DMS79 (cell line): ENCODE data around the gene MYOCOS.

Experiments
- DNase-seq: peaks from one replicate; lab custom pipeline; 2025; lab: John Stamatoyannopoulos, UW

Gene MYOCOS

DNA sequence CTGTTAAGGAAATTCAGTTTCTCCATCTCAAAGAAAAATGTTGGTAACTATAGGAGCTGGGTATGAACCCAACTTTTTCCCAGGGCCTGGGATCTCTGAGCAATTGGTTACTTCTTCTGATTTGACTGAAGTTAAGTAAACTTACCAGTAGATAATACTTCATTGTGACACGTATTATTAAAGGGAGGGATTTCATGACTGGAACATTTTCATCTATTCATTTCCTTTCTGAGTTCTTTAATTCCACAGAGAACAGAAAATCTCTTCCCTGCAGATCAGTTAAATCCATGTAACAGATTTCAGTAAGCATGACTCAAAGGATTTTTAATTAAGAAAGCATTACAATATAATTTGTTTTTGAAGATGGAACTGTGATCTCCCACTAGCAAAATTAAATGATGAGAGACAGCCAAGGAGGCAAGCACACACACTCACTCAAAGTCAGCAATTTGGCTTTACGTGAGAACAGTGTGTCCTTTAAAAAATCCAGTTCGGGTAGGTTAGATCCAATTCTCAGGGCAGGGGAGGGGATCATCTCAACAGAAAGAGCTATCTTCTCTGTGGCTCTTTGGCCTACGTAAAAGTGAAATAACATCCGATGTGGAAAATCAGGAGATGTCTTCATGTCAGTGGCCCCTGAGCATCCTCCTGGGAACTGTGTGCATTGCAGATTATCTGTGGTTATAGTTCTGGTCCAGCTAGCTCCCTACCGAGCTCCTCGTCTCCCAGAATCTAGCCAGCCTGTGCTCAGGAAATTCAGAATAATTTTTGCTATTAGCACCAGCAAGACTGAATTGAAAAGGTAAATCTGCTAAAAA, 41.2 kb downstream of the MYOCOS start:
- no peak for DNase-seq

DNA sequence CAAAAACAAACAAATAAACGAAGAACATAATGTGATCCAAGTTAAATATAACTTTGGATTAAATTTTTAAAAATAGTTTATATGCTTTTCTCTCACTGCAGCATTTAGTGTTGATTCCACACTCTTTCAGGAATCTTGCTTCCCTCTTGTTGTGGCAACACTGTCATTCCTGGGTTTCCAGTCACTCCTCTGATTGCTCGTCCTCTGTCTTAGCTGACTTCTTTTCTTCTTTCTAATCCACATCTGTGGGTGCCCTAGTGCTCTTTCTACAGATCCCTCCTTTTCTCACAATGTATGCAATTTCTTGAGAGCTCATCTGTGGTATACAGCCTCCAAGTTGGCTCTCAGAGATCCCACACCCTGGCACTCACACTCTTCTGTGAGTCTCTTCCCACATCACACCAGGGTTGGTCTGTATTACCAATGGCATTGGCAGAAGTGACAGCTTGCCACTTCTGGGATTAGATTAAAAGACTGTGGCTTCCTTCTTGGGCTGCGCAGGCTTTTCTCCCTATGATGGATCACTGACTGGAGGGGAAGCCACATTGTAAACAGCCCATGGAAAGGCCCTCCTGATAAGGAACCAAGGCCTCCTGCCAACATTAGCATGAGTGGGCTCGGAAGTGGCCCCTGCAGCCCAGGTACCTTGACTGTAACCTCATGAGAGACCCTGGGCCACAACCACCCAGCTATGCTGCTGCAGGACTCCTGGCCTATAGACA, 42.0 kb downstream of the MYOCOS start:
- DNase-seq: no peak

DNA sequence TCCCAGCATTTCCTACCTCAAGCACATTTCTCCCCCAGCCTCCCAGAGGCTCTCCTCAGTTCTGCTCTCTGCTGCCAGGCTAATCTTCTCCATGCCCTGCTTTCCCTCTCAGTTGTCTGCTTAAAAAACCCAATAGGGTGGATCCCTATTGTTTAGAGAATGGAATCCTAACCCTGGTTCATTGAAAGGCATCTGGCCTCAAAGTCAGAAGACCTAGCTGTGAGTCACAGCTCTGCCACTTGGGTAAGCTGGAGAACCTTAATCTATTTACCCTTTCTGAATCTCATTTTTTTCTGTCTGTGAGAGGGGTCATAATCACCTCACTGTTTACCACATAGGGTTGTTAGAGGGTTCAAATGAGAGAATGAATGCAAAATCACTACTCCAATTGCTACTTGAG, 42.9 kb downstream of the MYOCOS start:
- no peak for DNase-seq

DNA sequence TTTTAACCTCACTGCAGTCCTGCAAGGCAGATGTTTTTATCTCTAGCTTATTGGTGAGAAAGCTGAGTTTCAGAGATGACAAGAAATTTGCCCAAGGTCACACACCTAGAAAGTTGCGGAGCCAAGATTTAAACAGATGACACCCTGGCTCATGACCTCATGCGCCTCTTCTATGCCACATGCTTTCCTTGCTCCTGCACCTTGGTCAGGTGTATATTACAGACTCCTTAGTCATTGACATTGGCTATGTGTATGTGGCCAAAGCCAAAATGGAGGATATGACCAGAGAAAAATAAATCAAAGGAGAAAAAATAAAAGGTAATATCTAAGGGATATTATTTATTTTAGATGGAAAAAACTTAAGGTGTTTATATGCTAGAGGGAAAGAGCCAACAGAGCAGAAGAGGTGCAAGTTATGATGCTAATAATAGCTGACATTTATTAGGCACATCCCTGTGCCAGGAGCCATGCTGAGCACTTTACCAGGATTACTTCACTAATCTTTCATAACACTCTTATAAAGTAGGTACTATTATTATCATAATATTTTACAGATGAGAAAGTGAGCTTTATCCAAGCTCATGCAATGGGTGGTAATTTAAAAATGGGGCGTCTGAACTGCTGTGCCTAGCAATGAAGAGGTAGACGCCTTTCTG, 44.2 kb downstream of the MYOCOS start:
- no peak for DNase-seq

DNA sequence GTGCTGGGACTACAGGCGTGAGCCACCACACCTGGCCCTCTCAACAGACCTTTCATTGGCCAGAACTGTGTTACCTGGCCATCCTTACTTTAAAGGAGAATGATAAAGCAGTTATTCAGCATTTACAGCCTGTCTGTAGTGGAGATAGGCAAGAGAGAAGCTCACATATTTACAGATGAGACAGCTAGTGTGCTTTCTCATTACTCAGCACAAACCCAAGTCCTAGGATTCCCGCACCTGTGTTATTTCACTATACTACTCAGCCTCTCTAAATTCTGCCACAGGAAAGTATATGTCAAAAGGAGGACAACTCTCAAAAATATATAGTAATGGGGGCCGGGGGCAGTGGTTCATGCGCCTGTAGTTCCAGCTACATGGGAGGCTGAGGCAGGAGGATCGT, 46.3 kb downstream of the MYOCOS start:
- no peak for DNase-seq

DNA sequence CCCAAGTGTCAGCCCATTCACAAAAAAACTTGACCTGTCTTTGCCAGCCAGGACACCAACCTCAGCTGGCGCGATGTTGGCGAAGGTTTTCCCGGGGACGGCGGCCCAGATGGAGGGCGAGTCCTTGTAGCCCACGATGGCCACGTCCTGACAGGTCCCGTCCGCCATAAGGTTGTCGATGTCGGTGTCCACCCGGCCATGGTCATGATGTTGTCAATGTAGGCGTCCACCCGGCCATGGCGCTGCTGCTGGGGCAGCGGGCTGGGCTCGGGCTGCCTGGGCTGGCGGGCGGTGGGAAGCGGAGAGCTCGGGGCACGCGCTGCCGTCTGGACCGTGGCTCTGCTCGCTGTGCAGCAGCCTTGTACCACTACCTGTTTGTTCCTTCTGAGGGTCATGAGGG, 48.7 kb downstream of the MYOCOS start:
- DNase-seq: no peak

DNA sequence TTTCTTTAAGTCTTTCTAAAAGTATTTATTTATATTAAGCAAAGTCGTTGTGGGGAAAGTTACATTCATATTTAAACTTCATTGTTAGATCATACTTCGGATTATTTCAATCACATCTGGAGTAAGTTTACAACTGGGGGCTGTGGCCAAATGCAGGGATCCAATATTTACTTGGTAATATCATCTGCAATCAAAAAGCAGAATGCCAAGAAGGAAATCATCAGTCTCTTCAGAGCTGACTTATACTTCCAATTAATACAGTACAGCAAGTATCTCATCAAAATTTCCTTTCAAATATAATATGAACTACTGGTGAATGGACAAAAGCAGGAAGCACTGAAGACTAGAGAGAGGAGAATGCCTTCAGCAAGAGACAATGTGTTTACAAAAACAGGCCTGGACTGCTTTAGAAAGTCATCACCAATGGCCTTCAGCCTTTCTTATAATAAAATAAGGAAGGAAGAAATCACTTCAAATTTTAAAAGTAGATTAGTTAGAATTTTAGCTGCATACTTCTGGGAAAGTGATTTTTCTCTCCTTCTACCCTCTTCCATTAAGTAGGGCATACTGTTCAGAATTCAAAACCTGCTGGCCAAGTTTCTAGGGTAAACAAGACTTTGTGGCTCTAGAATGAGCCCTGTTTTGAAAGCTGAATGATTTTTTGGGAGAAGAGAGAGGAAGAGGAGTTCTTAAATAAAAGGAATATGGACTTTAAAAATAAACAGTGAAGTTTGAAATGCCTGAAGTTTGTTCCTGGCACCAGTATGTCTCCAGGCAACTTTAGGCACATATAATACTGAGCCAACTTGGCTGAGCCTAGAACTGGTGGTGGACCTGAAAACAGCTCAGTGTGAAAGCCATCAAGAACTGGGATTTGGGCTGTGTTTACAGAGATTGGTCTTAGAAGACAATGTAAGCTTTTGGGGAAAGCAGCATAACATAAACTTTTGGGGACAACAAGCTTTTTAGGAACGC, 52.7 kb downstream of the MYOCOS start:
- DNase-seq: no peak
